Midbrain (tissue), 1 donor: ENCODE data around the gene SGK1.
"Not testable (repeated sequence)": the region's sequence is repeated elsewhere in the genome, so short reads cannot be mapped to it uniquely, and the experiment has no call there.

Experiments
- DNase-seq: peaks from one replicate; lab custom pipeline; 2025; lab: John Stamatoyannopoulos, UW

SGK1 gene

DNA sequence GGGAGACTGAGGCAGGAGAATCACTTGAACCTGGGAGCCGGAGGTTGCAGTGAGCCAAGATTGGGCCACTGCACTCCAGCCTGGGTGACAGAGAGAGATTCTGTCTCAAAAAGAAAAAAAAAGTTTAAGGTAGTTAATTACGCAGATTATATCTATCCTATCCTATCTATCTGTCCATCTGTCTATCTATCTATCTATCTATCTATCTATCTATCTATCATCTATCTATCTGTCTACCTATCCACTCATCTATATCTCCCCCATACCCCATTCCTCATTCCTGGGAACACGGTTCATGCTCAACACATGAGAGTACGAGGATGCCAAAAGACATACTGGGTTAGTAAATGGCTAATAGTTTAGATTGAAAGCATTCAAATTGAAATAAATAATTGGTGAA is 8.3 kb upstream of the SGK1 start:
- DNase-seq, result not testable (repeated sequence)

DNA sequence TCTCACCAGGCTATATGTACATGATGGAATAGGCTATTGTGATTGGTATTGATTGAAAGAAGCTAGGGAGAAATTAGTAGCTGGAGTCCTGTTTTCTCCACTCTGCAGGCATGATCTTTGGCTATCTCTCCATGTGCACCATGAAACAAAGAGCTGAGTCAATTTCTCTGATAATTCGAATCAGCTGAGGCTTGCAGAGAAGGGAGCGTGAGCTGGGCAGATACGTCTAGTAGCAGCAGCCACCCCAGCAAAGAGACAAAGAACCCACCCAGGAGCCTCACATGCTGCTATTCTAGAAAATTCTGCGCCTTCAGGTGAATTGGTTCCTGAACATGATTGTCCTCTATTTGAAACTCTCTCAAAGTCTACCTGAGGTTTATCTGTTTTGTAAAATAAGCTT is 6.9 kb upstream of the SGK1 start:
- DNase-seq, result peak; percentile 36

- no peak for DNase-seq
These were observed 6.2 kb upstream of the SGK1 start for GRCh38 chr6:134324141-134324540.

DNA sequence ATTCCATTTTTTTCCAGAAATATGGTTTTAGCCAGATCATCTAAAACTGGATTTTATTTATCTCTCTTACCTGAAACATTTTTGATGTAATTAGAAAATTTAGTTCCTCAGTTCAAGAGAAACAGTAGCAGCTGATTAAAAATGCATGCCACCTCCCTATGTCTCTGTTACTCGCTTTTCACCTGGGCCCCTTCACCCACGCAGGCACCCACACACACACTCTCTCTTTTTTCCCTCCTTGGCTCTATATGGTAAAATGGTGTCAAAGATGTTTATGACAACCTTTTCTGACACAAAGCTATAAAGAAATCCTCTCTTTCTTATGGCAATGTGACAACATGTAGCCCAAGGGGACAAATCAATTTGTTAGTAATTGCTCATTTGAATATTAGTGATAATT is 5.8 kb upstream of the SGK1 start:
- DNase-seq, result no peak

GRCh38 chr6:134323294-134323693 is 5.4 kb upstream of the SGK1 start:
- no peak for DNase-seq

- DNase-seq, result no peak
These were observed 4.3 kb upstream of the SGK1 start for GRCh38 chr6:134322216-134322615.

DNA sequence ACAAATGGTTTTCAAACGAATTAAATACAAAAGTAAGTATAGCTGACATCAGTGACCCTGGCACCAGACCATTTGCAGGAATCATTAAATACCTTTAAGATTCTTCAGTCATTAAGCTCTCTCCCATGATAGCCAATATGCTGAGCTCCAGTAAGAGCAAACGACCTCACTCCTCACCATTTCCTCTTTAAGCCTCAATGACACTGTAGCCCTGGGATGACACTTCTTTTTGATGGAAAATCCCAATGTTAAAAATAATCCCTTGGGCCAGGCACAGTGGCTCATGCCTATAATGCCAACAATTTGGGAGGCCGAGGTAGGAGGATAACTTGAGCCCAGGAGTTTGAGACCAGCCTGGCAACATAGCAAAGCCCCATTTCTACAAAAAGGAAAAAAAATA is 3.3 kb upstream of the SGK1 start:
- no peak for DNase-seq

- DNase-seq, result not testable (repeated sequence)
These were observed 1.8 kb upstream of the SGK1 start for GRCh38 chr6:134319686-134320085.

- no peak for DNase-seq
These were observed 1.0 kb upstream of the SGK1 start for GRCh38 chr6:134318974-134319281.

- DNase-seq, result peak; percentile 61
These were observed 493 bp upstream of the SGK1 start for GRCh38 chr6:134318236-134318973.

DNA sequence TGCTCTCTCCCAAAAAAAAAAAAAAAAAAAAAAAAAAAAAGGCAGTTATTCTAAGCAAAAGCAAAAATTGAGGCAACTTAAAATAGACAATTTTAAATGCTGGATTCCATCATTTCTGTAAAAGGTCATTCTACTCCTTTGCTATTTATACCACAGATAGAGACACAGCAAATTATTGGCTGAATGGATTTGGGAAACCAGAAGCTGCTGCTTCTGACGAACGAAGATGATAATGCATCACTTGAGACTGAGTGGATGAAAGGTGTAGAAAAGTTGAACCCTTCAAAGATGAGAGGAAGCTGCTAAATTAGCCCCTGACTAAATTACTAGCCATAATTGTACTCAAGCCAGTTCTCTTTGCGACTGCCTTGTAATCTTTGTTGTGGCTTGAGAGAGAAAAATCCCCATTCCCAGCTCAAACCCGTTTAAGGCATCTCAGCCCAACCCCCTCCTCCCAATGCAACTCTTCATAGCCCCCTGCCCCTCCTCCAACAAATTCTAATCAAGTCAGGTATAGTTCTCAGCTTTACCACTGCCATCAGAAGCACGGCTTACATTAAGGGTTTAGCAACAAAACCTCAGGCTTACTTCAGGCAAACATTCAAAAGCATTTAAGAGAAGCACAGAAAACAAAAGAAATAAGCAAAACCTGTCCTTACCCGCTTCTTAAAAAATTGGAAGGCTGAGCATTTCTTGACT is 1.0 kb downstream of the SGK1 start:
- peak; percentile 76 for DNase-seq

- DNase-seq, result peak; percentile 64
These were observed 1.9 kb downstream of the SGK1 start for GRCh38 chr6:134315974-134316441.

DNA sequence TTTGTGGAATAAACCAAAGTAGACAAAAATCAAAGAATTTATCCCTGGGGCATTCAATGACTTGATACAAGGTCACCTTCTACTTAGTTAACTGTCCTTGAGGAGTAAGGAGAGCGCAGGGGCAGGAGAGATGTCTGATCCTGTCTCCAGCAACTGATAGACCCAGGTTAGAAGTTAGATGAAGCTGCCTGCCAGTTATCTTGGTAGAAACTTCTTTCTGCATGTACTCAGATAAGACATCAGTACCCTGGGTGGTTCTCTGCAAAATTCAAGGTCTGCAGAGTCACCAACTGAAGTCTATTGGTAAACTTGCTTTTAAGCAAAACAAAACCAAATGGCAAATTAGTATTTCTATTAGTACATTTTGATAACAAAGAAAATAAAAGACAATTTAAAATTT is 2.7 kb downstream of the SGK1 start:
- peak; percentile 19 for DNase-seq

GRCh38 chr6:134314006-134314821 is 3.7 kb downstream of the SGK1 start:
- DNase-seq, result peak; percentile 54

DNA sequence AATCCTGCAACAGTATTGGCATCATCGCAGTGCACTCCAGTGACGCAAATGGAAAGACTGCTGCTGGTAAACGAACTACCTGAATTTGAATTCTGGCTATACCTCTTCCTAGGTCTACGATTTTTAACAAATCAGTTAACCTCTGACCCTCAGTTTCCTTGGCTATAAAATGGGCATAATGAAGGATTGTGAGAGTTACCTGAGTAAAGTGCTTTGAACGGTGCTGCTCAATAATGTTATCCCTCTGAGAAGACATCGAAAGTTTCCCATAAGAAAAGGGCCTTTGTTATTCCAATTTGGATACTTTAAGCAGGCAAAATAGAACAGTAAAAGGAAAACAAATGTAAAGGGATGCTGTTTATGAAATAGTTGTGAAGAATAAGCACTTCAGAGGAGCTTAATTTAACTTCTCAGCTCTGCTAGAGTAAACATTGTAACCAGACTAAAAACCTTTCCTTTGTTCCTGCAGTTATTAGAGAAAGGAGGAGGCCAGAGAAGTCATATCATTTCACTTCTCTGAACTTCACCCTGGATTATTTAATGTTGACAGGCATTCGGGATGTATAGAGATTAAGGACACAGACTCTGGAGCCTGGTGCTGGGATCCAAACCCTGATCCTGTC is 5.8 kb downstream of the SGK1 start:
- no peak for DNase-seq

- DNase-seq, result no peak
These were observed 7.1 kb downstream of the SGK1 start for GRCh38 chr6:134310817-134311216.

GRCh38 chr6:134309983-134310605 is 7.8 kb downstream of the SGK1 start:
- no peak for DNase-seq

GRCh38 chr6:134309227-134309626 is 8.7 kb downstream of the SGK1 start:
- DNase-seq, result peak; percentile 38

- DNase-seq, result peak; percentile 44
These were observed 9.1 kb downstream of the SGK1 start for GRCh38 chr6:134308800-134309199.

- DNase-seq, result no peak
These were observed 10.0 kb downstream of the SGK1 start for GRCh38 chr6:134307870-134308269.

- DNase-seq, result no peak
These were observed 10.8 kb downstream of the SGK1 start for GRCh38 chr6:134307075-134307474.

- not testable (repeated sequence) for DNase-seq
These were observed 13.5 kb downstream of the SGK1 start for GRCh38 chr6:134304381-134304780.
